Measurements from ENCODE around the gene PHACTR3. TPM values are rescaled to one million over a fixed set of nuclear protein-coding genes. Genes with fewer than 3 reads are reported as not detected.

The PHACTR3 gene
- total and polyA plus RNA-seq, 2 of the 8 experiments (the other 6 are each of a cell fraction or from before 2014, with no cell fraction given) = 0.05 to 0.13 TPM

- TF ChIP-seq RFX5 (IDR thresholded peaks at IDR 0.05; ENCODE audit: borderline replicate concordance, low read depth, low read length) = no peak
- TF ChIP-seq ATF3 (IDR thresholded peaks at IDR 0.05; ENCODE audit: insufficient read depth, low read depth, low read length) = no peak
- TF ChIP-seq POLR2AphosphoS5 (IDR thresholded peaks at IDR 0.05; ENCODE audit: low read depth, low read length) = no peak
- no peak for TF ChIP-seq NRF1 (IDR thresholded peaks at IDR 0.05; ENCODE audit: low read depth, low read length)
- no peak for TF ChIP-seq CREB1 (IDR thresholded peaks at IDR 0.05)
- TF ChIP-seq SIRT6 (IDR thresholded peaks at IDR 0.05; ENCODE audit: low read length) = no peak
- TF ChIP-seq HDAC6 (IDR thresholded peaks at IDR 0.05; ENCODE audit: low read depth, low read length) = no peak
- no peak for TF ChIP-seq GTF2F1 (IDR thresholded peaks at IDR 0.05; ENCODE audit: borderline replicate concordance, low read depth, low read length)
These were observed 136.3 kb downstream of the PHACTR3 start (continued) for GRCh38 chr20:59740621-59741020.
